Right lobe of liver (tissue), 6 donors: ENCODE results near the gene DMKN. TPM values are rescaled to one million over a fixed set of nuclear protein-coding genes. Genes with fewer than 3 reads are reported as not detected.
"Not testable (repeated sequence)": the region's sequence is repeated elsewhere in the genome, so short reads cannot be mapped to it uniquely, and the experiment has no call there.

Experiments used
- ATAC-seq, 4 donors: fragments of 200-7000 bp; cut with Tn5 transposase; one replicate each; pipeline ENCODE4 v1.9.1; 2020; ENCODE audit warnings: mild to moderate bottlenecking in 4 of 4, moderate library complexity in 4 of 4
- DNase-seq, 3 donors: peaks; one replicate each; pipeline ENCODE4 v3.0.0-alpha.2; 2020
- H3K27ac ChIP-seq, 3 donors: fragments of 200-600 bp; one replicate each; pipeline ENCODE4 v1.8.0; 2022
- H3K27me3 ChIP-seq, 2 donors: fragments of 200-600 bp; one replicate each; pipeline ENCODE4 v1.8.0; 2022
- H3K36me3 ChIP-seq, 4 donors: fragments of 200-600 bp; sonication (generic) in 1 of 4; one replicate each; pipeline versions ENCODE4 v1.5.1 to v1.8.0; 2017 to 2022; ENCODE audit warnings: control low read depth in 1 of 4
- H3K4me1 ChIP-seq, 4 donors: fragments of 200-600 bp; sonication (generic) in 1 of 4; one replicate each; pipeline versions ENCODE4 v1.5.1 to v1.8.0; 2017 to 2022; ENCODE audit warnings: control low read depth in 1 of 4
- H3K4me3 ChIP-seq, 3 donors: fragments of 200-600 bp; one replicate each; pipeline ENCODE4 v1.8.0; 2022
- H3K9me3 ChIP-seq, 4 donors: fragments of 200-600 bp; sonication (generic) in 1 of 4; one replicate each; pipeline versions ENCODE4 v1.5.1 to v1.8.0; 2017 to 2022; ENCODE audit warnings: control low read depth in 1 of 4
- CTCF ChIP-seq, 4 donors: fragments of 200-600 bp in 3 of 4; fragments of 450-650 bp in 1 of 4; IDR thresholded peaks; one replicate each; pipeline versions ENCODE4 v1.5.1 to v1.8.0; 2016 to 2022; ENCODE audit warnings: antibody characterized with exemption in 4 of 4, mild to moderate bottlenecking in 2 of 4
- POLR2A ChIP-seq: fragments of 450-650 bp; IDR thresholded peaks from one replicate; pipeline ENCODE4 v1.6.1; 2017; ENCODE audit warnings: antibody characterized with exemption, mild to moderate bottlenecking
- WGBS: methylation state at CpG from one replicate; pipeline ENCODE4 v1.1.6; 2018; ENCODE audit warnings: low coverage, low lambda C conversion rate; ENCODE audit not compliant: insufficient coverage; ENCODE audit errors: missing lambda C conversion rate; 5-methylcytosine and 5-hydroxymethylcytosine counted together
- intact Hi-C, 2 donors: fragments of 100-400 bp; cut with DNase I; formaldehyde crosslinking; loops; one replicate each; pipeline versions ENCODE4 v1.11.2 to v1.14.1; 2022
- total RNA-seq, 6 experiments: library from RNA; depleted of rRNA in 2 of 6; stranded (reverse); fragments of >200 nt in 2 of 6; fragmentation: NEBNext Ultra II Directional in 3 of 6; extraction: Animal tissue kit (Norgen Biotek cat#: 25700) in 3 of 6; gene quantifications; one replicate each; pipeline versions ENCODE4 v1.1.0 to v1.2.4, GENCODE V29; 2016 to 2023
- donor health status: DM: no; HTN: yes; CAD: no.
- donor health status: DM: no; HTN: no; CAD: no.
- donor health status: DM: no; HTN: no; CAD: no.
- donor health status: DM: no; HTN: yes; CAD: no.
- donor health status: DM: no; HTN: yes; CAD: no.

DMKN gene
- total RNA-seq, 6 experiments from 2014 or later = 1.0 to 4.0 (median 2.0) TPM

- TF ChIP-seq CTCF (IDR thresholded peaks at IDR 0.05) (no peak), POLR2A (no peak)
- Histone ChIP-seq H3K9me3 (no peaks in the 10 kb centered on the region), H3K4me3 (no peak overlapping the region), H3K4me1 (no peaks in the 10 kb centered on the region), H3K27me3 (no peaks in the 10 kb centered on the region), H3K36me3 (no peaks in the 10 kb centered on the region), H3K27ac (no peak overlapping the region)
- ATAC-seq (no peak), DNase-seq (no peak)
- intact Hi-C loops = loop anchor here in 1 of 2 donors (10.0 kb wide), 2 partner anchors 59 to 129 kb away; partner anchors contain the start of gene FFAR1
- 86% methylated on average over 13 of the region's 14 CpGs for WGBS
Measured at GRCh38 chr19:35474104-35474503, 39.3 kb downstream of the DMKN start.

GRCh38 chr19:35471946-35472345 lies 41.5 kb downstream of the DMKN start:
- Histone ChIP-seq H3K9me3 (no peaks in the 10 kb centered on the region), H3K36me3 (no peaks in the 10 kb centered on the region), H3K4me3 (no peak overlapping the region), H3K27ac (no peak overlapping the region), H3K4me1 (no peaks in the 10 kb centered on the region), H3K27me3 (no peaks in the 10 kb centered on the region)
- ATAC-seq (no peak), DNase-seq (no peak)
- intact Hi-C loops = loop anchor here in 1 of 2 donors (10.0 kb wide), 2 partner anchors 57 to 127 kb away; partner anchors contain the start of gene FFAR1
- TF ChIP-seq POLR2A (no peak), CTCF (IDR thresholded peaks at IDR 0.05) (no peak)
- WGBS = 86% methylated on average over 5 of the region's 8 CpGs

GRCh38 chr19:35471075-35471474 lies 42.4 kb downstream of the DMKN start:
- not testable (repeated sequence) for H3K27me3 ChIP-seq, H3K27ac ChIP-seq, H3K4me3 ChIP-seq, H3K4me1 ChIP-seq, DNase-seq, H3K36me3 ChIP-seq, H3K9me3 ChIP-seq, ATAC-seq
- WGBS = 96% methylated on average over 4 of the region's 4 CpGs
- intact Hi-C loops = loop anchor here in 1 of 2 donors (10.0 kb wide), 2 partner anchors 56 to 126 kb away; partner anchors contain the start of gene FFAR1

GRCh38 chr19:35470128-35470527 lies 43.3 kb downstream of the DMKN start:
- 68% methylated on average over 5 of the region's 7 CpGs for WGBS
- Histone ChIP-seq H3K27me3 (no peaks in the 10 kb centered on the region), H3K4me1 (no peaks in the 10 kb centered on the region), H3K9me3 (no peaks in the 10 kb centered on the region), H3K27ac (no peak overlapping the region), H3K36me3 (no peaks in the 10 kb centered on the region), H3K4me3 (no peak overlapping the region)
- no peak for DNase-seq
- ATAC-seq = no peak
- TF ChIP-seq POLR2A (no peak), CTCF (IDR thresholded peaks at IDR 0.05) (no peak)
- intact Hi-C loops = loop anchor here in 1 of 2 donors (10.0 kb wide), 2 partner anchors 55 to 125 kb away; partner anchors contain the start of gene FFAR1

- Histone ChIP-seq H3K4me3 (no peak overlapping the region), H3K9me3 (no peaks in the 10 kb centered on the region), H3K36me3 (no peaks in the 10 kb centered on the region), H3K27ac (no peak overlapping the region), H3K4me1 (no peaks in the 10 kb centered on the region), H3K27me3 (no peaks in the 10 kb centered on the region)
- no peak for TF ChIP-seq POLR2A
- TF ChIP-seq CTCF (IDR thresholded peaks at IDR 0.05) = peak; percentile 74 to 88 (median 80)
- WGBS = 10% methylated on average over 2 of the region's 2 CpGs
- ATAC-seq = peak; percentile 96 to 99 (median 98)
- DNase-seq = peak; percentile 68 to 71 (median 71)
- intact Hi-C loops = loop anchor here in 1 of 2 donors (2.0 kb wide), 1 partner anchor 116 kb away; no protein-coding TSS in a partner anchor
Measured at GRCh38 chr19:35468637-35469036, 44.8 kb downstream of the DMKN start.
